Adipose tissue (tissue), 3 donors: ENCODE data around the gene R3HDM4. TPM values are rescaled to one million over a fixed set of nuclear protein-coding genes. Genes with fewer than 3 reads are reported as not detected.

Experiments used
- H3K27ac ChIP-seq: one replicate; pipeline ENCODE4 v1.5.1; 2013; ENCODE audit warnings: low read depth, low read length
- WGBS, 3 donors: extraction: QIAGEN DNeasy Blood & Tissue Kit; methylation state at CpG; one replicate each; pipeline ENCODE4 v1.1.7; 2013; 5-methylcytosine and 5-hydroxymethylcytosine counted together
- polyA plus RNA-seq, 3 donors: library from polyadenylated mRNA; stranded (reverse); fragments of 200-250 nt; gene quantifications; one replicate each; pipeline ENCODE4 v1.2.3, GENCODE V29; 2013
- donor health status: healthy with polysubstance abuse.
- donor health status: Bipolar disorder and iron deficiency.
- donor health status: healthy.

R3HDM4 gene
- polyA plus RNA-seq, 3 donors, result 44.6 to 59.1 (median 57.9) TPM

- H3K27ac ChIP-seq, result no peak overlapping the region
- WGBS, 3 donors, result 2 to 3% (median 2%) methylated on average over 72 to 83 of the region's 84 CpGs
These were observed 7.2 kb upstream of the R3HDM4 start for GRCh38 chr19:920051-920864.

- H3K27ac ChIP-seq, result no peak overlapping the region
- WGBS, 3 donors, result 3 to 11% (median 4%) methylated on average over 63 to 68 of the region's 68 CpGs
These were observed 6.4 kb upstream of the R3HDM4 start for GRCh38 chr19:919199-920050.

- no peak overlapping the region for H3K27ac ChIP-seq
- 2 to 5% (median 3%) methylated on average over 29 to 57 of the region's 58 CpGs for WGBS, 3 donors
These were observed 5.6 kb upstream of the R3HDM4 start for GRCh38 chr19:918481-919198.

GRCh38 chr19:918152-918437, 5.1 kb upstream of the R3HDM4 start:
- no peak overlapping the region for H3K27ac ChIP-seq
- 1 to 4% (median 4%) methylated on average over 12 of the region's 12 CpGs for WGBS, 3 donors

GRCh38 chr19:917323-918151, 4.5 kb upstream of the R3HDM4 start, which contains the start of gene KISS1R:
Gene KISS1R, plus strand, starts transcription at chr19:917333. Its CDS starts 170 bp downstream, at chr19:917503.
- WGBS, 3 donors, result 1% methylated on average over 59 to 87 of the region's 87 CpGs

GRCh38 chr19:916645-917322, 3.8 kb upstream of the R3HDM4 start:
- 19 to 20% (median 20%) methylated on average over 35 of the region's 35 CpGs for WGBS, 3 donors
- no peak overlapping the region for H3K27ac ChIP-seq

More at GRCh38 chr19:917323-918151, 4.5 kb upstream of the R3HDM4 start, which contains the start of gene KISS1R:
- no peak within 1 kb of the TSS for H3K27ac ChIP-seq

GRCh38 chr19:912181-913079, 589 bp downstream of the R3HDM4 start:
- WGBS, 3 donors, result 6 to 7% (median 7%) methylated on average over 20 to 67 of the region's 69 CpGs
- H3K27ac ChIP-seq, result peak overlapping the region; percentile 26

GRCh38 chr19:911197-912033, 1.6 kb downstream of the R3HDM4 start:
- no peak overlapping the region for H3K27ac ChIP-seq
- 77 to 85% (median 82%) methylated on average over 46 to 54 of the region's 54 CpGs for WGBS, 3 donors

GRCh38 chr19:907183-907853, 5.7 kb downstream of the R3HDM4 start:
- H3K27ac ChIP-seq, result no peak overlapping the region
- WGBS, 3 donors, result 57 to 78% (median 63%) methylated on average over 14 of the region's 14 CpGs

- WGBS, 3 donors, result 88 to 94% (median 91%) methylated on average over 7 of the region's 7 CpGs
- no peak overlapping the region for H3K27ac ChIP-seq
These were observed 6.5 kb downstream of the R3HDM4 start for GRCh38 chr19:906480-906879.

- no peak overlapping the region for H3K27ac ChIP-seq
- WGBS, 3 donors, result 90 to 97% (median 92%) methylated on average over 8 of the region's 8 CpGs
These were observed 8.5 kb downstream of the R3HDM4 start for GRCh38 chr19:904545-904944.

GRCh38 chr19:903266-903797, 9.7 kb downstream of the R3HDM4 start:
- WGBS, 3 donors, result 58 to 77% (median 71%) methylated on average over 27 to 32 of the region's 32 CpGs

GRCh38 chr19:902446-903226, 10.4 kb downstream of the R3HDM4 start:
- H3K27ac ChIP-seq, result no peak overlapping the region
- 82 to 93% (median 90%) methylated on average over 14 of the region's 14 CpGs for WGBS, 3 donors

More at GRCh38 chr19:903266-903797, 9.7 kb downstream of the R3HDM4 start:
- H3K27ac ChIP-seq, result no peak overlapping the region

GRCh38 chr19:902093-902370, 11.0 kb downstream of the R3HDM4 start:
- 89 to 91% (median 90%) methylated on average over 7 of the region's 7 CpGs for WGBS, 3 donors
- no peak overlapping the region for H3K27ac ChIP-seq
